ENCODE results near the gene TRABD. TPM values are rescaled to one million over a fixed set of nuclear protein-coding genes. Genes with fewer than 3 reads are reported as not detected.

The TRABD gene
- polyA plus RNA-seq, 1 donor = 41.3 TPM

DNA sequence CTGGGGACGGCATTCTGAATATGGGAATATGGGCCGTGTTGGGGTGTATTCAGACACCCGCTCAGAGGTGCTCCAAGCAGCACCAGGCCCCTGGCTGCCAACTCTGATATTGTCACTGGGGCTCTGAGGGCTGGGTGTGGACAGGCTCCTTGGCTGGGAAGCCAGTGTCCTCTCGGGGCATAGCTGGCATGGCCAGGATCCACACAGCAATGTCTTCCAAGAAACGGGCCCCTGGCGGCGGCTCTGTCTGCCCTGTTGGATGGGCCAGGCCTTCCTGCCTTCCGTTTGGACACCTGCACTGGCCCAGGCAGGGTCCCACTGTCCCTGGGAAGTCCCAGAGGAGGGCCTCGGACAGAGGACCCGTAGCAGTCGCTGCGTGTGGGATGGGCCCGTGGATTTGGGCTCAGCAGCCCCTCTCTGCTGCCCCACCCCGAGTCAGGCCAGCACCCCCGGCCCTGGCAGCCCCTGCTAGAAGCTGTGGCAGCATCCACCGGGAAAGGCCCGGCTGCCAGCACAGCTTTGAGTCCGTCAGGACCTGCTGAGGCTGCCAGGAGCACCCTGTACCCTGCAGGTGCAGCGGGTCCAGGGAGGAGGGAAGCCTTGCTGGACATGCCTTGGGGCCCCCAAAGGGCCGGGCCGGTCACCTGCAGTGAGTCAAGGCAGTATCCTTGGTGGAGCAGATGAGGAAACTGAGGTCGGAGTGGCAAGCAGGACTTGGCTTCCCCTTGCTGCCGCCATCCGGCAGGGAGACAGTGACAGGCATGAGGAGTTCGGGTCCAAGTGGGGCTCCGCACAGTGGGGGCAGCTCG, 11.1 kb upstream of the TRABD start:
- Histone ChIP-seq H3K27me3 (ENCODE audit: control insufficient read depth, insufficient read depth, low read length) (peaks cover 23% of the 10 kb centered on the region), H3K4me3 (ENCODE audit: low read length) (no peak overlapping the region), H3K4me1 (ENCODE audit: control insufficient read depth, insufficient read depth, low read length) (peaks cover 13% of the 10 kb centered on the region), H3K36me3 (ENCODE audit: control insufficient read depth, insufficient read depth, low read length) (no peaks in the 10 kb centered on the region), H3K27ac (ENCODE audit: low read length) (no peak overlapping the region), H3K9me3 (ENCODE audit: control insufficient read depth, low read depth, low read length) (peaks cover 26% of the 10 kb centered on the region)
- DNase-seq = no peak
- WGBS (ENCODE audit: insufficient coverage, low lambda C conversion rate) = no CpG with 5 or more reads among the region's 27 CpGs

DNA sequence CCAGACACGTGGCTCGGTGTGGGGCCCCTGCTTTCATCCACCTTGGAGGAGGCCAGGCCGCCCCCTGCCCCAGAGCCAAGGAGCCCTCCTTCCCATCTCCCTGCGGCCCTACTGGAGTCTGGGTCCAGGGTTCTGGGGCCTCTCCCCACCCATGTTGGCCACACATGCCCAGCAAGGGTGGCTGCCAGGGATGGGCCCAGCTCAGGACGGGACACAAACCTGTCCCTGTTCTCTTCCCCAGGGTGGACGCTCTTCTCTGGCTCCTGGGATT, 10.6 kb upstream of the TRABD start:
- H3K4me1 ChIP-seq (ENCODE audit: control insufficient read depth, insufficient read depth, low read length) = peaks cover 13% of the 10 kb centered on the region
- peaks cover 23% of the 10 kb centered on the region for H3K27me3 ChIP-seq (ENCODE audit: control insufficient read depth, insufficient read depth, low read length)
- no peak for DNase-seq
- no peak overlapping the region for H3K27ac ChIP-seq (ENCODE audit: low read length)
- no peaks in the 10 kb centered on the region for H3K36me3 ChIP-seq (ENCODE audit: control insufficient read depth, insufficient read depth, low read length)
- H3K4me3 ChIP-seq (ENCODE audit: low read length) = no peak overlapping the region
- peaks cover 29% of the 10 kb centered on the region for H3K9me3 ChIP-seq (ENCODE audit: control insufficient read depth, low read depth, low read length)
- WGBS (ENCODE audit: insufficient coverage, low lambda C conversion rate) = no CpG with 5 or more reads among the region's 6 CpGs

DNA sequence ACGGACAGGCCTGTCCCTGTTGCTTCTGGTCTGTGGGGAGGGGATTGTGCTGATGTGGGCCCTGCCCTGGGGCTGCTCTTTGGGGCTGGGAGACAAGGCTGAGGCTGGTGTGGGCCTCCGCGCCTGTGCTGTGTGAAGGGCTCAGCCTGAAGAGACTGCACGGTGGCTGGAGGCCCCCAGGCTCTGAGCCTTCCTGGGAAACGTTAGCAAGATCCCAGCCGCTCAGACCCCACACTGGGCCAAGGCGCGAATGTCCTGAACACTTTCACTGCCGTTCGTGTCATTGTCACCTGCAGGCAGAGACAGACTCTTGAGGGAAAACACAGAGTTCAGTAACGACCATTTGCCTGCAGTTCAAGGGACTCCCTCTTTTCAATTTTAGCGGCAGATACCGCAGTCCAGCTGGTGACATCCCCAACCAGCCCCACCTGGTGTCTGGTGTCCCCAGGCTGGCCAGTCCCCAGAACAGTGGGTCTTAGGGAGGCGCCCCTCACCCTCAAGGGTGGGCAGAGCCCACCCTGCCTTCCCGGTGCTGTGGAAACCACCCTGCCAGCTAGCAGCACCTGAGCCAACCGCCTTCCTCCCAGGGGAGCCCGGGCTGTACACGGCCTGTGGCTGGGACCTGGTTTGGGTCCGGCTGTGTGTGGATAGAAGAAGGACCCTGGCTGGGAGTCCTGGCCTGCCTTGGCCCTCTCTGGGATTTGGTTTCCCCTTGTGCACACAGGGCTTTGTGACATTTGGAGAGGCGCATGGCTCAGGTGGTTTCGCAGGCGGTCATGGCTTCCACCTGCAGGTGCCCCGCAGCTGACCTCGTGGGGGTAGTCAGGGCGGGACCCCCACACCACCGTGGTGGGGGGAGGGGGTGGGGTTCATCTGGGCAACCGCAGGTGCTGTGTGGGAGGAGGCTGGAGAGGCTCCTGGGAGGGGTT, 9.5 kb upstream of the TRABD start:
- no CpG with 5 or more reads among the region's 27 CpGs for WGBS (ENCODE audit: insufficient coverage, low lambda C conversion rate)
- H3K27me3 ChIP-seq (ENCODE audit: control insufficient read depth, insufficient read depth, low read length) = peaks cover 18% of the 10 kb centered on the region
- no peak overlapping the region for H3K27ac ChIP-seq (ENCODE audit: low read length)
- H3K4me3 ChIP-seq (ENCODE audit: low read length) = no peak overlapping the region
- no peak for DNase-seq
- H3K4me1 ChIP-seq (ENCODE audit: control insufficient read depth, insufficient read depth, low read length) = peaks cover 11% of the 10 kb centered on the region
- peaks cover 29% of the 10 kb centered on the region for H3K9me3 ChIP-seq (ENCODE audit: control insufficient read depth, low read depth, low read length)
- no peaks in the 10 kb centered on the region for H3K36me3 ChIP-seq (ENCODE audit: control insufficient read depth, insufficient read depth, low read length)

DNA sequence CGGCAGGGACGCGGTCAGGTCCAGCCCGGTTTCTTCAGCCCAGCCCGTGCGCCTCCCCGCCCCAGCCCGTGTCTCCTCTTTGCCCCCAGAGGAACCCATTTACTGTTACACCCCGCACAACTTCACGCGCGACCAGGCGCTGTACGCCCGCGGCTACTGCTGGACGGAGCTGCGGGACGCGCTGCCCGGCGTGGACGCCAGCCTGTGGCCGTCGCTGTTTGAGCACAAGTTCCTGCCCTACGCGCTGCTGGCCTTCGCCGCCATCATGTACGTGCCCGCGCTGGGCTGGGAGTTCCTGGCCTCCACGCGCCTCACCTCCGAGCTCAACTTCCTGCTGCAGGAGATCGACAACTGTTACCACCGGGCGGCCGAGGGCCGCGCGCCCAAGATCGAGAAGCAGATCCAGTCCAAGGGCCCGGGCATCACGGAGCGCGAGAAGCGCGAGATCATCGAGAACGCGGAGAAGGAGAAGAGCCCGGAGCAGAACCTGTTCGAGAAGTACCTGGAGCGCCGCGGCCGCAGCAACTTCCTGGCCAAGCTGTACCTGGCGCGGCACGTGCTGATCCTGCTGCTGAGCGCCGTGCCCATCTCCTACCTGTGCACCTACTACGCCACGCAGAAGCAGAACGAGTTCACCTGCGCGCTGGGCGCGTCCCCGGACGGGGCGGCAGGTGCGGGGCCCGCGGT, 8.7 kb upstream of the TRABD start:
- H3K9me3 ChIP-seq (ENCODE audit: control insufficient read depth, low read depth, low read length) = peaks cover 29% of the 10 kb centered on the region
- no peak overlapping the region for H3K27ac ChIP-seq (ENCODE audit: low read length)
- H3K4me1 ChIP-seq (ENCODE audit: control insufficient read depth, insufficient read depth, low read length) = peaks cover 3% of the 10 kb centered on the region
- no peak for DNase-seq
- WGBS (ENCODE audit: insufficient coverage, low lambda C conversion rate) = 98% methylated on average over 13 of the region's 76 CpGs
- no peak overlapping the region for H3K4me3 ChIP-seq (ENCODE audit: low read length)
- H3K36me3 ChIP-seq (ENCODE audit: control insufficient read depth, insufficient read depth, low read length) = no peaks in the 10 kb centered on the region
- peaks cover 10% of the 10 kb centered on the region for H3K27me3 ChIP-seq (ENCODE audit: control insufficient read depth, insufficient read depth, low read length)

DNA sequence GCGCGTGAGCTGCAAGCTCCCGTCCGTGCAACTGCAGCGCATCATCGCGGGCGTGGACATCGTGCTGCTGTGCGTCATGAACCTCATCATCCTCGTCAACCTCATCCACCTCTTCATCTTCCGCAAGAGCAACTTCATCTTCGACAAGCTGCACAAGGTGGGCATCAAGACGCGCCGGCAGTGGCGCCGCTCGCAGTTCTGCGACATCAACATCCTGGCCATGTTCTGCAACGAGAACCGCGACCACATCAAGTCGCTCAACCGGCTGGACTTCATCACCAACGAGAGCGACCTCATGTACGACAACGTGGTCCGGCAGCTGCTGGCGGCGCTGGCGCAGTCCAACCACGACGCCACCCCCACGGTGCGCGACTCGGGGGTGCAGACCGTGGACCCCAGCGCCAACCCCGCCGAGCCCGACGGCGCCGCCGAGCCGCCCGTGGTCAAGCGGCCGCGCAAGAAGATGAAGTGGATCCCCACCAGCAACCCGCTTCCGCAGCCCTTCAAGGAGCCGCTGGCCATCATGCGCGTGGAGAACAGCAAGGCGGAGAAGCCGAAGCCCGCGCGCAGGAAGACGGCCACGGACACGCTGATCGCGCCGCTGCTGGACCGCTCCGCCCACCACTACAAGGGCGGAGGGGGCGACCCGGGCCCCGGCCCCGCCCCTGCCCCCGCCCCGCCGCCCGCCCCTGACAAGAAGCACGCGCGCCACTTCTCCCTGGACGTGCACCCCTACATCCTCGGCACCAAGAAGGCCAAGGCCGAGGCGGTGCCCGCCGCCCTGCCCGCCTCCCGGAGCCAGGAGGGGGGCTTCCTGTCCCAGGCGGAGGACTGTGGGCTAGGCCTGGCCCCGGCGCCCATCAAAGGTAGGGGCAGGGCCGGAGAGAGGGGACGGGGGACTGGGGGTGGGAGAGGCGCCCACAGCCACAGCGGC, 7.9 kb upstream of the TRABD start:
- DNase-seq = no peak
- Histone ChIP-seq H3K9me3 (ENCODE audit: control insufficient read depth, low read depth, low read length) (peaks cover 29% of the 10 kb centered on the region), H3K36me3 (ENCODE audit: control insufficient read depth, insufficient read depth, low read length) (no peaks in the 10 kb centered on the region), H3K4me1 (ENCODE audit: control insufficient read depth, insufficient read depth, low read length) (no peaks in the 10 kb centered on the region), H3K27me3 (ENCODE audit: control insufficient read depth, insufficient read depth, low read length) (peaks cover 8% of the 10 kb centered on the region), H3K4me3 (ENCODE audit: low read length) (no peak overlapping the region), H3K27ac (ENCODE audit: low read length) (no peak overlapping the region)
- no CpG with 5 or more reads among the region's 98 CpGs for WGBS (ENCODE audit: insufficient coverage, low lambda C conversion rate)

DNA sequence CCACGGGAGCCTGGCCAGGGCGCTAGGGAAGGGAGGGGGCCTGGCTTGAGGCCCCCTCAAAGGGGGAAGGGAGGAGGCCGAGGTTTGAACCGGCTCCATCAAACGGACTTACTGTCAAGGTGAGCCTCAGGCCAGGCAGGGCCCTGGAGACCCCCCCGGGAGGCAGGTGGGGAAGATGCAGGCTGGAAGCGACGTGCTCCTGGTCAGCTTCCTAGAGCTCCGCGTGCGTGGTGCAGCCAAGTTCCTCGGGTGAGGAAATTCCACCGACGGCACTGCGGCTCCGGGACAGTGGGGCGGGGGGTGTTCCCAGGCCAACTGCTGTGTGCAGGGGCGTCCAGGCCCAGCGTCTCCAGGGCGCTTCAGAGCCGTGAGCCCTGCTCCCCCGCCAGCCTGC, 7.2 kb upstream of the TRABD start:
- H3K27ac ChIP-seq (ENCODE audit: low read length) = no peak overlapping the region
- no CpG with 5 or more reads among the region's 22 CpGs for WGBS (ENCODE audit: insufficient coverage, low lambda C conversion rate)
- H3K4me1 ChIP-seq (ENCODE audit: control insufficient read depth, insufficient read depth, low read length) = no peaks in the 10 kb centered on the region
- H3K9me3 ChIP-seq (ENCODE audit: control insufficient read depth, low read depth, low read length) = peaks cover 29% of the 10 kb centered on the region
- H3K4me3 ChIP-seq (ENCODE audit: low read length) = no peak overlapping the region
- DNase-seq = no peak
- H3K36me3 ChIP-seq (ENCODE audit: control insufficient read depth, insufficient read depth, low read length) = no peaks in the 10 kb centered on the region
- H3K27me3 ChIP-seq (ENCODE audit: control insufficient read depth, insufficient read depth, low read length) = peaks cover 8% of the 10 kb centered on the region

DNA sequence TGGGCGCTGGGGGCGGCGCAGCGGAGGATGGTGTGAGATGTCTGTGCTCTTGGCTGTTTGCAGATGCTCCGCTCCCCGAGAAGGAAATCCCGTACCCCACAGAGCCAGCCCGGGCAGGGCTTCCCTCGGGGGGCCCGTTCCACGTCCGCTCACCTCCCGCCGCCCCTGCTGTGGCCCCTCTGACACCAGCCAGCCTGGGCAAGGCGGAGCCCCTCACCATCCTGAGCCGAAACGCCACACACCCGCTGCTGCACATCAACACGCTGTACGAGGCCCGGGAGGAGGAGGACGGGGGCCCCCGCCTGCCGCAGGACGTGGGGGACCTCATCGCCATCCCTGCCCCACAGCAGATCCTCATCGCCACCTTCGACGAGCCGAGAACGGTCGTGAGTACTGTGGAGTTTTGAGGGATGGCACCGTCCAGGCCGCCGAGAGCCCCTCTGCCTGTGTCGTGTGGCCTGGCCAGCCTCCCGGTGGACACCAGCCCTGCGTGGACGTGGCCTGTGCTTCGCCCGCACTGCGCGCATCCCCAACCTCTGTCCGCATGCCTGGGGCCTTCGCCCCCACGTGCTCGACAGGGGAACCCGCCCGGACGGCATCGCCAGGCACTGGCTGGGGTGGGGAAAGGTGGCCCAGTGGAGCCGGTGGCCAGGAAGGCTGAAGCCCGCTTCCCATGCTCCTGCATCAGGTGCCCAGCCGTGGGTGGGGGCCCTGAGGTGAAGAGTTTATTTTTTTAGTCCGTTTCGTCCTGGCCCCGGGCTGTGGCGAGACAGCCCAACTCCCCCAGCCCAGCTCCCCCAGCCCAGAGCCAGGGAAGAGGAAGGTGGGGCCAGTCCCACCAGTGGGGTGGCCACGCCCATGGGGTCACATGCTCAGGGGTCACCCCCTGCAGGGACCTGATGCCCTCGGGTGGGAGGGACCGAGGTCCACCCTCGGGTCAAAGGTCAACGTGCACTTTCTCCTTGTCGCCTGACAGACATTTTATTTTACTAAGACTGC, 6.5 kb upstream of the TRABD start:
- Histone ChIP-seq H3K27me3 (ENCODE audit: control insufficient read depth, insufficient read depth, low read length) (peaks cover 8% of the 10 kb centered on the region), H3K4me3 (ENCODE audit: low read length) (no peak overlapping the region), H3K9me3 (ENCODE audit: control insufficient read depth, low read depth, low read length) (peaks cover 30% of the 10 kb centered on the region), H3K36me3 (ENCODE audit: control insufficient read depth, insufficient read depth, low read length) (no peaks in the 10 kb centered on the region), H3K4me1 (ENCODE audit: control insufficient read depth, insufficient read depth, low read length) (no peaks in the 10 kb centered on the region), H3K27ac (ENCODE audit: low read length) (no peak overlapping the region)
- no CpG with 5 or more reads among the region's 64 CpGs for WGBS (ENCODE audit: insufficient coverage, low lambda C conversion rate)
- no peak for DNase-seq

DNA sequence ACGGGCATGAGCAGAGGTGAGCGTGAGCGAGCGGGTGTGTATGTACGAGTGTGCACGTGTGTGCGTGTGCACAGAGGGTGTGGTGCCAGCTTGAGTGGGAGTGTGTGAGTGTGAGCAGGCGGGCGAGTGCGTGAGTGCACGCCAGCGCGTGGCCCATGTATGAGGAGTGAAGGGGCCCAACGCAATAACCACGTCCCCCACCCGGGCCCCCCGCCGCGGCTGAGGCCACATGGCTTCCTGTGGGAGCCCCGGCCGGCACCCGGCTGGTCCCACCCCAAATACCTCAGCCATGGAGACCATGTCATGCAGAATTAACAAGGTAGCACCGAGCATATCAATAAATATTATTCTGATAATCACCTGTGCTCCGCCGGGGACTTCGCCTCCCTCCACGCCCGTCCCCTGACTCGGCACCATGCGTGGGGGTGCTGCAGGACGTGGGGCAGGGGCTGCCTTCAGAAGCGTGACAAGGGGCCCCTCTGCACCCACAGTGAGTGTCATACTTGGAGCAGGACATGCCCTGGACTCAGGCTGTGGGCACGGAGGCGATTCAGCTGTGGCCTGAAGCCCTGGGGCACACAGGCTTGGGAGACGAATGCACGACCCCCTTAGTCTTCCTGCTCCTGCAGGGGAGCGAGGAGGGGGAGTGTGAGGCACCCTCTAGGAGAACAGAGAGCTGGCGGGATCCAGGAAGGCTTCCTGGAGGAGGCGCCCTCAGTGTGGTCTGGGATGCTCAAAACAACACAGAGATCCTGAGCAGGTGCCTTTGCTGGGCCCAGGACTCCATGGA, 5.6 kb upstream of the TRABD start:
- Histone ChIP-seq H3K4me3 (ENCODE audit: low read length) (no peak overlapping the region), H3K27me3 (ENCODE audit: control insufficient read depth, insufficient read depth, low read length) (peaks cover 8% of the 10 kb centered on the region), H3K4me1 (ENCODE audit: control insufficient read depth, insufficient read depth, low read length) (peaks cover 2% of the 10 kb centered on the region), H3K36me3 (ENCODE audit: control insufficient read depth, insufficient read depth, low read length) (no peaks in the 10 kb centered on the region), H3K9me3 (ENCODE audit: control insufficient read depth, low read depth, low read length) (peaks cover 31% of the 10 kb centered on the region), H3K27ac (ENCODE audit: low read length) (no peak overlapping the region)
- no CpG with 5 or more reads among the region's 39 CpGs for WGBS (ENCODE audit: insufficient coverage, low lambda C conversion rate)
- DNase-seq = no peak
